Measurements from ENCODE around the gene MXD4.

DNA sequence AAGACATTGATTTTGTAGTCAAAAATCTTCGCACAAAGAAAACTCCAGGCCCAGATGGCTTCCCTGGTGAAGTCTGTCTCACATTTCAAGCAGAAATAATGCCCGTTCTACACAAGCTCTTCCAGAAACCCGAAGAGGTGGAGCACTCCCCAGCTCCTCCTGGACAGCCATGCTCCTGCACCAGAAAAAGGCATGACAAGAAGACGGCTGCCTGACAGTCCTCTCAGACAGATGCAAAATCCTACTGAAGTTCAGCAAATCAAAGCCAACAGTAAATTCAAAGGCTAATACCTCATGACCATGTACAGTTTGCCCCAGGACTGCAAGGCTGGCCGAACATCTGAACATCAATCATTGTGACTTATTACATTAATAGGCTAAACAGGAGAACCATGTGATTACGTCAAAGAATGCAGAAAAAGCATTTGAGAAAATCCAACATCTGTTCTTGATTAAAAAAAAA is 30.8 kb upstream of the MXD4 start:
- TF ChIP-seq, protein P1, sequence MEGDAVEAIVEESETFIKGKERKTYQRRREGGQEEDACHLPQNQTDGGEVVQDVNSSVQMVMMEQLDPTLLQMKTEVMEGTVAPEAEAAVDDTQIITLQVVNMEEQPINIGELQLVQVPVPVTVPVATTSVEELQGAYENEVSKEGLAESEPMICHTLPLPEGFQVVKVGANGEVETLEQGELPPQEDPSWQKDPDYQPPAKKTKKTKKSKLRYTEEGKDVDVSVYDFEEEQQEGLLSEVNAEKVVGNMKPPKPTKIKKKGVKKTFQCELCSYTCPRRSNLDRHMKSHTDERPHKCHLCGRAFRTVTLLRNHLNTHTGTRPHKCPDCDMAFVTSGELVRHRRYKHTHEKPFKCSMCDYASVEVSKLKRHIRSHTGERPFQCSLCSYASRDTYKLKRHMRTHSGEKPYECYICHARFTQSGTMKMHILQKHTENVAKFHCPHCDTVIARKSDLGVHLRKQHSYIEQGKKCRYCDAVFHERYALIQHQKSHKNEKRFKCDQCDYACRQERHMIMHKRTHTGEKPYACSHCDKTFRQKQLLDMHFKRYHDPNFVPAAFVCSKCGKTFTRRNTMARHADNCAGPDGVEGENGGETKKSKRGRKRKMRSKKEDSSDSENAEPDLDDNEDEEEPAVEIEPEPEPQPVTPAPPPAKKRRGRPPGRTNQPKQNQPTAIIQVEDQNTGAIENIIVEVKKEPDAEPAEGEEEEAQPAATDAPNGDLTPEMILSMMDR (IDR thresholded peaks at IDR 0.05) = no peak
- no peak for TF ChIP-seq EZH2 (IDR thresholded peaks at IDR 0.05)

Data from neural progenitor cell (in vitro differentiated cells).